Skeletal muscle cell (primary cell): ENCODE results near the gene SERINC2.

Source experiments
- DNase-seq: peaks from one replicate; pipeline ENCODE4 v3.0.0-alpha.2; 2010; ENCODE audit warnings: low read depth
- H3K4me3 ChIP-seq: 2 replicates; pipeline ENCODE4 v1.5.1; 2011; ENCODE audit warnings: low read depth, mild to moderate bottlenecking, control low read depth, low read length, moderate library complexity

The SERINC2 gene

GRCh38 chr1:31412732-31413404 is at the start of gene SERINC2:
TSS of gene SERINC2 (plus strand) at chr1:31413213. CDS start at chr1:31413266, 53 bp downstream.
- no peak for DNase-seq
- H3K4me3 ChIP-seq, result peak within 1 kb of the TSS; percentile 69

- no peak overlapping the region for H3K4me3 ChIP-seq
- DNase-seq, result no peak
These were observed 48.3 kb upstream of the SERINC2 start for GRCh38 chr1:31364561-31365250.

DNA sequence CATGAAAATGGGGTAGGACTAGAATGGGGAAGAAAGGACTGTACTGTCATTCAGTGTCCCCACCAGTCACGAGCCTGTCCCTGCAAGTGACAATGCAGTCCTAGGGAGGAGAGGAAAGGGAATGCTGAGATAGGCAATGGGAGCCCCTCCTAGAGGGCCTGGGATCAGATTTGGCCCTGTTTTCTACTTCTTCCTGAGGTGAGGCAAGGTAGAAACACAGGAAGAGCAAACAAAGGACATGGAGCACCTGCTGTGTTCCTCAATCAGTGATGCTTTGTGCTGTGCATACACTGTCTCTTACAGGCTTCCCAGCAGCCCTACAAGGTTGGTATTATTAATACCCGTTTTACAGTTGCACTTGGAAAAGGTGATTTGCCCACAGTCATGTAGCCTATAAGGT is 46.2 kb upstream of the SERINC2 start:
- no peak overlapping the region for H3K4me3 ChIP-seq
- DNase-seq, result no peak

DNA sequence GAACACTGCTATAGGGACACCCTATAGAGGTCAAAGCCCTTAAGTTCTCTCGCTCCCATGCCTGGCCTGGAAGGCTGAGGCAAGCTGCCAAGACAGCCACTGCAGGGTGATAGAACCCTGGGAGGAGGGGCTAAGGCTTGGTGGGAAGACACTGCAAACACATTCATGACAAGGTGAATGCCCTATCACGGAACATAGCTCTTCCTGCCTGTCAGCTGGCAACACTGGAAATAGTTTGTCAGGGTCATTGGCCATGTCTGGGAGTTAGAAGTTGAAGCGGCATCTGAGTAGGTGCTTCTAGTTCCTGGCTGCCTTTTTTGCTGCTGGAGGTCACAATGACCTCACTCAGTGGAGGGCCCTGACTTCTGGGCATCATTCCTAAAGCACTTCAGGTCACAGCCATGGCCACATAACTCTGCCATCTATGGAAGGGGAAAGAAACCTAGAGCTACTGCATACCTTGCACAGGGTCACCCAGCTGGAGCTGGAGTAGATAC is 44.4 kb upstream of the SERINC2 start:
- no peak for DNase-seq
- no peak overlapping the region for H3K4me3 ChIP-seq

DNA sequence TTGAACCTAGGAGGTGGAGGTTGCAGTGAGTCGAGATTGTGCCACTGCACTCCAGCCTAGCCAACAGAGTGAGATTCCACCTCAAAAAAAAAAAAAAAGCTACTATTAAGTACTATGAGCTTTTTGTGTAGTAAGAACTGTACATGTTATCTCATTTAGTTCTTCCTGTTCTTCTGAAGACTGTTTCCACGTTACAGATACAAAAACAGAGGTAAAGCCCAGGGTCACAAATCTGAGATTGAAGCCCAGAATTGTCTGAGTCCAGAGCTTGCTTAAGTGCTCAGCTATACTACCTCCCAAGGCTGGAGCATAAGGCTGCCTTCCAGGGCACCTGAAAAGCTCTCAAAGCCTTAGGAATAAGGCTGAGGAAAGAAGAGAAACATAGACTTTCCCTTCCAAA is 43.0 kb upstream of the SERINC2 start:
- H3K4me3 ChIP-seq, result no peak overlapping the region
- no peak for DNase-seq

DNA sequence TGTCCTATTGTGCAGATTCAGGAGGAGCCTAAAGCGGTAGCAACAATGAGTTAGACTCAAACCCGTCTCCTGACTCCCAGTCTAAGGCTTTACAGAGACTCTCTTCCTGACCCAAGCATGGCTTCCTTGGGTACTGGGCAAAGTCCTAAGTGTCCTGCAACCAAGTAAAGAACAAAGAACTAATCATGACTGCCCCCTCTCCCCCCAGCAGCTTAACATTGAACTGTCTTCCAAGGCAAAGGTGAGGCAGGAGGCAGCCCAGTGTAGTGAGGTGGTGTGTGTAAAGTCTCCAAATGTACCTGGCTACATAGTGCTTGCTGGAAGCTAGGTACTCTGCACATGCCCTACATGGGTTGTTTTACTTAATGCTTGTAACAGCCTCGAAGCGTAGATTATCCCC is 42.4 kb upstream of the SERINC2 start:
- no peak for DNase-seq
- H3K4me3 ChIP-seq, result no peak overlapping the region

DNA sequence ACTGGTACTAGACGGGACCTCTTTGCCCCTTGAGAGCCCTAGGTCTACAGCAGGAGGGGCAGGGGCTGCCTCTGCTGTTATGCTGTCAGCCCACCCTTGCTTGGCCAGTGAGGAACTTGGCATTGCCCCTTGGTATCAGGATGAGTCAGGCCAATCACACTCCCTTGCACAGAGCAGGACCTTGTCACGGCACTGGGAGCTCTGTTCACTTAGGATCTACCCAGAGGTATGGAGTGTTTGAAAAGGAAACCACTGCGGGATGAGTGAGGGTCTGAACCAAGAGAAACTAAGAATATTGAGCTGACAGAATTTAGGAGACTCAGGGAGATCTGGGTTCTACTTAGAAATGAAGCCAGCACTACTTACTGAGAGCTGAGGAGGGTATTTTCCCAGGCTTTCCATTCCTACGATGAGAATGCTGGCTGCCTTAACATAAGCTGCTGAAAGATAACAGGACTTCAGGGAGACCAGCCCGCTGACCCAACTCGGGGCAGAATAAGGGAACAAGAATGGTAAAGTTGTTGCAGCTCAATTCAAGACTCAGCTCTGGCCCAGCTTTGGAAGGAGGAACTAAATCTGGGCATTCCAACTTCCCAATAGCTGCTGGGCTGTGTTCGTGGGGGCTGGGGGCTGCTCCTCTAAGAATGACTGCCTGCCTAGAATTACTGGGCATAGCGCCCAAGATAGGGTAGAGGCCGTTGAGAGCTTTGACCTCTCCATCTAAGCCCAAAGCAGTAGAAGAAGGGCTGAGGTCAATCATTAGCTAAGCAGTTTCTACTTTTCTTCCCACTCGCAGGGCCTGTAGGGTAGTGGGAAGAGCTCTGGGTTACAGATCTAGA is 41.7 kb upstream of the SERINC2 start:
- H3K4me3 ChIP-seq, result no peak overlapping the region
- DNase-seq, result no peak

DNA sequence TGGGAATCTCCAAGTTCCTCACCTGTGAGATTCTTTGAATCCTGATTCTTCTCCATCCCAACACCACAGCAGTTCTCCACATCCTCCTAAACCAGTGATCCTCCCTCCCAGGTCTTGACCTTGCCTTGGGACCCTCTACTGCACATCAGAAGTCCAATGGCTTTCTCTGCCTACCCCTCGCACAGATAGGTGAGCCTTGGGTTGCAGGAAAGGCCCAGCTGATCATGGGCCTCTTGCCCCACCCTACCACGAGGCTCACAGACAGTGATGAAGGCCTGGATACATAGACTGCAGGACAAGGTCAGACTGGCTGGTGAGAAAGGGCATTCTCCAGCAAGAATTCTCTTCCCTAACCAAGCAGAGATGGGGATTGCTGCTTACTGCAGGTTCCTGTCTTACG is 41.0 kb upstream of the SERINC2 start:
- peak overlapping the region; percentile 44 for H3K4me3 ChIP-seq

DNA sequence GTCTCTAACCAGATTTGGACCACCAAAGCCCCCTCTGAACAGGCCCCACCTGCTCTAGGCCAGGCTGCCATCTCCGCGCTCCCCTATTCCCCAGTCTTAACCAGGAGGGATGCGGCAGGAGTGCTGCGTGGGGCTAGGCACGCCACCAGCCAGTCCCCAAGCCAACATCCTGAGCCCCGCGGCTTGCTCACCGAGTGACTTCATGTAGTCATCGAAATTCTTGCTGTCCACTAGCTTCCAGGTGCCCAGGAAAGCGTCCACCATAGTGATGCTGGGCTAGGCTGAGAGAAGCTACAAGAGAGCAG is 40.3 kb upstream of the SERINC2 start:
- DNase-seq, result no peak
- peak overlapping the region; percentile 44 for H3K4me3 ChIP-seq

More for the DNA sequence above, 41.0 kb upstream of the SERINC2 start:
- DNase-seq, result no peak

- peak; percentile 26 for DNase-seq
- peak within 1 kb of the TSS; percentile 44 for H3K4me3 ChIP-seq
These were observed 39.7 kb upstream of the SERINC2 start, which contains the start of gene FABP3 for GRCh38 chr1:31373056-31373896. TSS of gene FABP3 (minus strand) at chr1:31373076. CDS start at chr1:31373014, 62 bp downstream.

DNA sequence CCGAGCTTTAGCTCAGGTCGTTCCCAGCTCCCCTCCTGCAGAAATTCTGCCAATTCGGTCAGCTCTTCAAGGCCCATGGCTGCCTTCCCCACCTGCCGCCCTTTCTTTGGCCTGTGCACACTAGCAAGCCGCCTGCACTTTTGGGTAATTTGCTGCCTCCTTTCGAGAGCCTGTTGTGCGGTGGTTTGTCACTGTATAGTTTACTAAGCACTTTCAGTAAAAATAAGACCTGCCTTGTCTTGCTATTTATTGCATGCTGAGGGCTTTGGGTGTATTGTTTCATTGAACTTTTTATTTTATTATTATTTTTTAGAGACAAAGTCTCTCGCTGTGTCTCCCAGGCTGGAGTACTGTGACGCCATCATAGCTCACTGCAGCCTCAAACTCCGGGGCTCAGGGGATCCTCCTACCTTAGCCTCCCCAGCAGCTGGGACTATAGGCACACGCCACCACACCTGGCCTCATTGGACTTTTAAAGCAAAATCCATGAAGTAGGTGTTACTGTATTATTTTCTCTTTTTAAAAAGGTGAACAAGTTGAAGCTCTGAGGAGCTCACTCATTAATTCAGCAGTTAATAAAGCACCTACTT is 39.0 kb upstream of the SERINC2 start:
- DNase-seq, result no peak
- H3K4me3 ChIP-seq, result peak overlapping the region; percentile 12

DNA sequence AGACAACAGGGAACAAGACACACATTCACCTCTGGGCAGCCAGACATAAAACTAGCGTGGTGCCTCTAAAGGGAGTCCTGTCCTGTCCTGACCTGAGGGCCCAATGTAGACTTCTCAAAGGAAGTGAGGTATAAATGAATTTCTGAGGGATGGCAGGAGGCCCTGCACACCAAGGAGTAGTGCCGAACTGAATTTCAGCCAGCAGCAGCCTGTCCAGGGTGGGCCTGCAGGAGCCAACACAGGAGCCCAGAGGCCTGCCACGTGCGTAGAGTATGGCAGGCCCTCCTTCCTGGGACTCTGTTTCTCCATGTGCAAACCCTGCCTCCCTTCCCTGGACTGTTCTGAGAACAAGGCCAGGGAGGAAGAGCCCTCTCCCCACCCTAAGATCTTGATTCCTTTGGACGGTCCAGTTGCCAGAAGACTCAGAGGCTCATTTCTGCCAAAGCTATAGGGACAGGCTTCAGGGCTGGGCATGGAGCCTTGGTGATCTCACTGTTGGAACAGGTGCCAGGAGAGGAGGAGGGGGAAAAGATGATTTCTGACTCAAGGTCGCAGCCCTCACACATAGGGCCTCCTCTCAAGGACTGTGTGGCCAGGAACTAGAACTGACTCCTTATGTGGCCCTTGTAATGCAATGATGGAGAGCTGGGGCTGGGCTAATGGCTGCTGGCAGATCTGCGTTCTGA is 38.4 kb upstream of the SERINC2 start:
- no peak overlapping the region for H3K4me3 ChIP-seq
- peak; percentile 38 for DNase-seq

DNA sequence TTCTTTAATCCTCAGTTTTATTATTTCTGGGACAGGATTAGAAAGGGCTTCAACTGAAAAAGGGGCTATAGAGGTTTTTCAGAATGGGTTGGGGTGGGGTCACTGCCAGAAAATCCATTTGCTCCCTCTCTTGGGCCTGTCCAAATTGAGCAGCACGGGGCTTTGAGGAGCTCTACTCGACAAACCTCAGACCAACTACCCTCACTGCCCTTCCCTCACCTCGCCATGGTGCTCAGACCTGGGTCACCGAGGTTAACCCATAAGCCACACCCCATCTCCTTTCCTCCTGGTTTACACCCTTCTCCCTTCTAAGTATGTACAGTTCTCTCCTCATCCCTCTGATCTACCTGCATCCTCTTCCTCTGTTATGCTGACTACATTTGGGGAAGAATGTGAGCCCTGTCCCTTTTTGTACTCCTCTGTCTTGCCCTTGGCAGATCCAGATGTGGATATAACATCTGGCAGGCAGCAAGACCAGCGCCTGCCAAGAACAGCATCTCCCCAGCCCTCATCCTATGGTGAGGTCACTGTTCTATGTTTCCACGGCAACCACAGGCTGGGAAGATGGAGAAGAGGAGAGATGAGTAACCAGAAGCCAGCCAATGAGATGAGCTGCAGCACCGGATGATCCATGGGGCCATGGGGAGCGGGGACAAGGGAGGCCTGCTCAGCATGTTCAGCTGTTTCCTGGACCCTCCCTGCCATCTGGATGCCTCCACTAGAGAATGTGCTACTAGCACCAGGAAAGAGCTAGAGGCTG is 36.5 kb upstream of the SERINC2 start:
- no peak overlapping the region for H3K4me3 ChIP-seq
- DNase-seq, result peak; percentile 93

DNA sequence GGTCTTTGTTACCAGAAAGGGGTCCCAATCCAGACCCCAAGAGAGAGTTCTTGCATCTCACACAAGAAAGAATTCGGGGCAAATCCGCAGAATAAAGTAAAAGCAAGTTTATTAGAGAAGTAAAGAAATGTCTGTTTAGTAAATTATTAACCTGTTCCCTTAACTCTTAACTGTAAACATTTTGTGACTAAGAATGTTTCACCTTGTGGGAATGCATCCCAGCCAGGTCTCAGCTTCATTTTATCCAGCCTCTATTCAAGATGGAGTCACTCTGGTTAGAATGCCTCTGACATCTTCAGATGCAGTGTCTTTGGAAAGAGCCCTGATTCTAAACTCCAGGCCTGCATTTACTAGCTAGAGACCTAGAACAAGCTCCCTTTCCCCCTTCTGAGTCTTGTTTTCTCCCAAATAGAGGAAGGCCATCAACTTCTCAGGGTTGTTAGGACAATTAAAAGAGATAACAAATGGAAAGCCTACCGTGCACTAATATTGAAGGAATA is 35.6 kb upstream of the SERINC2 start:
- no peak for DNase-seq
- H3K4me3 ChIP-seq, result no peak overlapping the region

DNA sequence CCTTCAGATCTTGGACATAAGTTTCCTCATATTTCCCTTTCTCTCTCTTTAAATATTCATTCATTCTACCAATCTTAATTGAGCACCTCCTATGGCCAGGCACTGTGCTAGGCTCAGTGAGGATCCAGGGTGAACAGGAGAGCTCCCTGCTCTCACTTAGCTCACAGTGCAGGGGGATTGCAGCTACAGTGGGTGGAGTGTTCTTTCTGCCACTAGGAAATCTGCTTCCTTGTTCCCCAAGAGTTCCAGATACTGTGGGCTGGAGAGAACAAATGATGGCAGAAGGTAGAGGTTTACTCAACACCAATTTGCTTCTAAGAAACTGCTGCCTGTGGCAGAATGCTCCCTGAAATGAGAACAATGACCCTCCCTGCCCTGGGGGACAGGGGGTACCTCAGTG is 35.0 kb upstream of the SERINC2 start:
- no peak for DNase-seq
- no peak overlapping the region for H3K4me3 ChIP-seq

GRCh38 chr1:31380181-31380580 is 32.8 kb upstream of the SERINC2 start:
- DNase-seq, result no peak
- H3K4me3 ChIP-seq, result no peak overlapping the region

DNA sequence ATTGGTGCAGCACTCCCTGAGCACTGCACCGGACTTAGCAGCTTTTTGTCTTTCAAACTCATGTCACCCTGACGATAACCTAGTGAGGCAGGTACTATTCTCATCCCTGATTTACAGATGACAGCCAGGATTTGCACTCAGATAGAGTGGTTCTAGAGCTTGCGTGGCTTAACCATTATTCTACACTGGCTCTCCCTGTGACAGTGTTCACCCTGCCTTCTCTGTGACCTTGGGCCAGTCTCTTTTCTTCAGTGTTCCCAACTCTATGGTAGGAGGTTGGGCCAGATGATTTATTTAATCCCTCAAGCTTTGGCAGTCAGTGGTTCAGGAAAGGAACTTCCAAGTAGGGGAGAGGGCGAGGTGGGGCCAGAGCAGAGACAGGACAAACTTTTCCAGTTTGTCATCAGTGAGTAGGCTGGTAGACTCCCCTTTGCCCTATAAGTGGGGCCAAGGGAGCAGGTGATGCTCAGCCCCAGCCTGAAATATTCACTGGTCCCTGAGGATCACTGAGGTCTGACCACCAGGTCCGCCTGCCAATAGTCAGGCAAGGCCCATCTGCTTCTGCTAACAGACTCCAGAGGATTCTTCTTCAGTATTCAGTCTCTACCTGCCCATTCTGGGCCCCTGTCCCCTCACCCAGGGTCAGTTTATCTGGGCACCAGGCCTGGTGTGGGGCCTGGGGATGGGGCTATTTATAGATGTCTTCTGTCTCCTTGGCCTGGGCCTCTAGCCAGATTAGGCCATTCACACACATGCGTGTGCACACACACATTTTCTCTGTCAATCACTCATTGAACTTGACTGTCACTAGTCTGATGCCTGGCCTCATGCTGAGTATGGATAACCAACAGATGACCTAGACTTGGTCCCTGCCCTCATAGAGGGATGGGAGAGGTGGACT is 31.4 kb upstream of the SERINC2 start:
- peak; percentile 45 for DNase-seq
- H3K4me3 ChIP-seq, result no peak overlapping the region
